22Rv1 (cell line): ENCODE measurements around the gene ABLIM3.

ENCODE experiments used
- CTCF ChIP-seq: fragments of 450-650 bp; IDR thresholded peaks from 2 replicates; pipeline ENCODE4 v1.5.1; 2017; ENCODE audit warnings: mild to moderate bottlenecking
- ZFX ChIP-seq: fragments of 450-650 bp; IDR thresholded peaks from 2 replicates; pipeline ENCODE4 v1.6.1; 2017; ENCODE audit warnings: antibody characterized with exemption, borderline replicate concordance

DNA sequence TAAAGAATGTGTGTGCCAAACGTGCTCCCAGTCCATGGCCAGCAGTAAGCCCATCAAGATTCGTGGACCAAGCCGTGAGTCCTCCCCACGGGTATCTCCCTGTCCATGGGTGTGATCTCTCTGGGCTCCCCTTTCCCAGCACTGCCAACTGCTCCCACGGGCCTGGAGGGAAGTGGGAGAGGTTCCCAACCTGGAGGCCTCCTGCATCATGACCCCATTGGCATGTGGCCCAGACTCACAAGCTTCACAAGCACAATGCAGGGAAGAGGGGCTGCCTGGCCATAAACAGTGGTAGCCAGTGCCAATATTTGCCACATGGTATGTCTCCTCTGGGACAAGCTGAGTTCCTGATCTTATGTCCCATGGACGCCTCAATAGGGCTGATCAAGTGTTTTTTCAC is 59.1 kb downstream of the ABLIM3 start:
- no peak for TF ChIP-seq CTCF
- TF ChIP-seq ZFX = no peak
